ENCODE data around the gene TLE1.

Gene TLE1

GRCh38 chr9:81684635-81685034 is 4.7 kb downstream of the TLE1 start:
- DNase-seq (ENCODE audit: insufficient read length, low spot score) = no peak
- TF ChIP-seq CTCF (IDR thresholded peaks at IDR 0.05; ENCODE audit: insufficient read depth, missing control alignments) = no peak
- no peak for FAIRE-seq

GRCh38 chr9:81683704-81684103 is 5.6 kb downstream of the TLE1 start:
- no peak for DNase-seq (ENCODE audit: insufficient read length, low spot score)
- no peak for TF ChIP-seq CTCF (IDR thresholded peaks at IDR 0.05; ENCODE audit: insufficient read depth, missing control alignments)

GRCh38 chr9:81683238-81683637 is 6.1 kb downstream of the TLE1 start:
- no peak for DNase-seq (ENCODE audit: insufficient read length, low spot score)
- FAIRE-seq = no peak
- no peak for TF ChIP-seq CTCF (IDR thresholded peaks at IDR 0.05; ENCODE audit: insufficient read depth, missing control alignments)

More at GRCh38 chr9:81683704-81684103, 5.6 kb downstream of the TLE1 start:
- FAIRE-seq = no peak

- no peak for FAIRE-seq
- no peak for TF ChIP-seq CTCF (IDR thresholded peaks at IDR 0.05; ENCODE audit: insufficient read depth, missing control alignments)
- no peak for DNase-seq (ENCODE audit: insufficient read length, low spot score)
Observed at GRCh38 chr9:81682797-81683196, 6.5 kb downstream of the TLE1 start.

GRCh38 chr9:81682177-81682576 is 7.2 kb downstream of the TLE1 start:
- TF ChIP-seq CTCF (IDR thresholded peaks at IDR 0.05; ENCODE audit: insufficient read depth, missing control alignments) = no peak
- DNase-seq (ENCODE audit: insufficient read length, low spot score) (no peak), FAIRE-seq (no peak)

GRCh38 chr9:81680506-81680905 is 8.8 kb downstream of the TLE1 start:
- FAIRE-seq (no peak), DNase-seq (ENCODE audit: insufficient read length, low spot score) (no peak)
- no peak for TF ChIP-seq CTCF (IDR thresholded peaks at IDR 0.05; ENCODE audit: insufficient read depth, missing control alignments)

- no peak for FAIRE-seq
- no peak for TF ChIP-seq CTCF (IDR thresholded peaks at IDR 0.05; ENCODE audit: insufficient read depth, missing control alignments)
- no peak for DNase-seq (ENCODE audit: insufficient read length, low spot score)
Observed at GRCh38 chr9:81680006-81680405, 9.3 kb downstream of the TLE1 start.

All from D721Med (cell line).